GM18505 (cell line): ENCODE results near the gene SEL1L.
"Not testable (repeated sequence)": the region's sequence is repeated elsewhere in the genome, so short reads cannot be mapped to it uniquely, and the experiment has no call there.

Experiments used
- ATAC-seq: cut with Tn5 transposase; IDR thresholded peaks from one replicate; pipeline ENCODE4 v1.9.1; 2021; ENCODE audit not compliant: unreplicated experiment
- POLR2A ChIP-seq: IDR thresholded peaks from 4 replicates; pipeline ENCODE4 v1.6.1; 2011; ENCODE audit warnings: borderline replicate concordance; ENCODE audit not compliant: insufficient read depth, insufficient read length; ENCODE audit errors: extremely low read depth

The SEL1L gene

DNA sequence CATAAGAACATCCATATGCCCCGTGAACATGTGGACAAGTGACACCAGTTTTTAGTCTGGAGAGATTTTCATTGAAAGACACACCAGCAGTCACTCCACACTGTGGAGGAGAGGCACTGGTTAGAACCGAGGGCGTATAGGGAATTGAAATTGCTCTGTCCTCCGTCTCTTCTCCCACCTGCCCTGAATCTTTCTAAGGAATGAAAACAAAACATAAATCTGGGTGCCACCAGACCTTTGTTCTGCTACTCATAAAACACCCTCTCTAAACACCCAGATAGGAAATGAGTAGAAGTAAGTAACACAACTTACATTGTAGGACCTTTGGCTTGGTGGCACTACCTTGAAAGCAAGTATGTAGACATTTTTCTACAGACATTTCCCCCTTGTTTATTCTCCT lies 96.4 kb downstream of the SEL1L start:
- no peak for ATAC-seq
- TF ChIP-seq POLR2A: no peak

DNA sequence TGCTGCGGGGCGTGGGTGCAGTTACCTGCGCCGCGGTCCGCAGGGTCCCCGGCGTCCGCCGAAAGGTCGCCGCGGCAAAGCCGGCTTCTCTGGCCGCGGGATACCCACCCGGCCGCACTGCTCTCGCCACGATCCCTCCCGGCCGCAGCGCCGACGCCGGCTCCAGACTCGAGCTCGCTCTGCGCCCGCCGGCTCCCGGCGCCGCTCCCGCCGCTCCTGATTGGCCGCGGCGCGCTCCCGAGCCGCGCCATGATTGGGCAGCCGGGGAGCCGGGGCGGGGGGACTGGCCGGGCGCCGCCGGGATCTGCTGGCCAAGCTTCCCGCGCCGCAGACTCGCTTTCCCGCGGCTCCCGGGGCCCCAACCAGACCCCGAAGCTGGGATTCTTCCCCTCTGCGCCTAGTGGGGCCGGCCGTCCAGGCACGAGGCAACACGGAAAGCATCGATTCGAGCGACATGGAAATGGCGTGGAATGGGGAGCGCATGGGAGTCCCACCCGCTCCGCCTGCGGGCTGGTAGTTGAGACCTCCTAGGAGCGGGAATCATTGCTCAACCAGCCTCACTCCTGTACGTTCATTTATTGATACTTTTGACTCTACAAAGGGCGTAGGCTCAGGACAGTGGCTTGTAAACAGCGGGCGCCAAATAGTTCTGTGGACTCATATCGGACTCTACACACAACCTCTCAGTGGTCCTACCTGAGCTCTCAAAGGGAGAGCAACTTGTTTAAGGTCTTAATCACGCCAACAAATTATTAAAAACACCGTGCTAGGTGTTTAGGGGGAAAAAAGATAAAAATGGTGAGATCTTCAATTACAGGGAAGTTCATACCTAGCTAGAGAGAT lies 97.1 kb downstream of the SEL1L start:
- TF ChIP-seq POLR2A: no peak
- ATAC-seq: peak; percentile 84

DNA sequence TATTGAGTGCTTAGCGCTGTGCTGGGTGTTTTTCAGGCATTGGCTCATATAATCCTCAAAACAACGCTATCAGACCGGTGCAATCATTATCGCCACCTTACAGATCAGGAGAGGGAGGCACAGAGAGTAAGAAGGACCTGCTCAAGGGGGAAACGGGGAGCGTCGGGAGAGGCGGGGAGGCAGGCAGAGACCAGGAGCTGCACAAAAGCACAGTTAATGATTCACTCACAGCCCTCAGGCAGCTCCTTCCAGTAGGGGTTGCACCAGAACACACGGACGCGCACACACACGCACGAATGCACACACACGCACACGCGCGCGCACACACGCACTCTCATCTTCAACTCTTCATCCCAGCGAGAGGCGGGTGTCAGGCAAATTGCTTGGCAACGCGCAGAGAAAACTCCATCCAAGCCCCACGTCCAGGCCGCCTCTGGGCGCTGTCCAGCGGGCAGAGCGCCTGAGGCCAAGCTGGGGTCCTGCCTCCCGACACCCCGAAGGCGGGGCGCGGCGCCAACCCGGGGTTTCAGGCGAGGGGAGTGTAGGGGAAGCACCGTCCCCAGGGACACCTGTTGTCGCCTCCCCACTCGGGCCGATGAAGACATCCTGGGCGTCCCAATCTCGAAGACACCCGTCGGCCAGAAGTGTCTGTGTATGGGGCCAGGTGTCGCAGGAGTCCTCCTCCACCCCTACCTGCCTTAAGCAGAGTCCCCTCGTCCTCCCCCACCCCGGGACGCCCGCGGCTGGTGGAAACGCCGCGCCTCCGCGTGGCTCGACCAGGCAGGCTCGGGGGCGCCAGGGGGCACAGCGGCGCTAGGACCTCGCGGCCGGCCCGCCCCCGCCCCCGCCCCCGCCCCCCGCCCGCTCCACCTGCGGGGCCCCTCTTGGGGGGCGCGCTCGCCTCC lies 98.0 kb downstream of the SEL1L start:
- no peak for TF ChIP-seq POLR2A
- peak; percentile 36 for ATAC-seq

DNA sequence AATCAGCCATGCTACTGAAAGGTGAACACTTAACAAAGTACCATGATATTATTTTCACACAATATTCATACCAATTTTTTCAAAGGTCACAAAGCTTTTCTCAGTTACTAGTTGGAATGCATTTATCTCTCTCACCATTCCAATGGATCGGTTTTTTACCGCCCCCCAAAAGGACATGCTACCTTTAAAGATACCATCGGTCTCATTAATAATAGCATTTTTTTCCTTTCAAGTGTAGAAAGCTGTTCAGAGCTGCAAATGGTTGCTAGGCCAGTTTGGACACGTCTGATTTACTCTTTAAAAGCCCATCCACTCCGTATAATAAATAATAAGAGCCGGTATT lies 98.6 kb downstream of the SEL1L start:
- ATAC-seq: no peak
- TF ChIP-seq POLR2A: no peak

DNA sequence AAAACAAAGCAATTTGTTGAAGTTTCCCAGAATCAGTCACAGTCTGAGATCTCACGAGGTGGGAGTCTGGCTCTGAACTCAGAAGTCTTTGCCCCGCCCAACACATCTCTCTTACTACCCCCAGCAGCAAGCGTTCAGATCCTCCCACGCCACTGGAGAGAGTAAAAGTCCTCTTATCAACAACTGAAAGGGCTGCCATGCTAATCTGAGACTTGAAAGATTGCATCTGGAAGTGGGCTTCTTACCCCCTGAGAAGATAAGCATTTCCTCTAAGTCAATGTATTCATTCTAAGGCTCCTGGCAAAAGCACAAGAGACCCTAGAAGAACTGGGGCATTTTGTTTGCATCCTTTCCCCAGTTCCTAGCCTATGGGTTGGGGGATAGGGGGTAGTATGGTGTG lies 99.4 kb downstream of the SEL1L start:
- TF ChIP-seq POLR2A: no peak
- ATAC-seq: no peak

DNA sequence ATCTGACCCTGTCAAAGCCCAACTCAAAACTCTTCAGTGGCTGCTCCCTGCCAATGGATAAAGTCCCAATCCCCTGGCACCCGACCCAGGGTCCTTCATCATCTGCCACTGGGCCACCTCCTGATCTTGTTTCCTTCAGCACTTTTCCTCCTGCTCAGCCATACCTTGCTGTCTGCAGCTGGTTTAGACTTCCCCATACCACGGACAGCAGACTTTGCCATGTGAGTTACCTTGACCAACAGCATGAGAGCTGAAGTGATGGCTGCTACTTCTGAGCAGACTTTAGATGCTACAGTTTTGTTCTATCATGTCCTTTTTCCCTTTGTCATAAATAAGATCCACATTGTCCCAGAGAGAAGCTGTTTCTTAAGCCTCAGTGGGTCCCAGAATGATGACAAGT lies 100.3 kb downstream of the SEL1L start:
- no peak for TF ChIP-seq POLR2A
- no peak for ATAC-seq

DNA sequence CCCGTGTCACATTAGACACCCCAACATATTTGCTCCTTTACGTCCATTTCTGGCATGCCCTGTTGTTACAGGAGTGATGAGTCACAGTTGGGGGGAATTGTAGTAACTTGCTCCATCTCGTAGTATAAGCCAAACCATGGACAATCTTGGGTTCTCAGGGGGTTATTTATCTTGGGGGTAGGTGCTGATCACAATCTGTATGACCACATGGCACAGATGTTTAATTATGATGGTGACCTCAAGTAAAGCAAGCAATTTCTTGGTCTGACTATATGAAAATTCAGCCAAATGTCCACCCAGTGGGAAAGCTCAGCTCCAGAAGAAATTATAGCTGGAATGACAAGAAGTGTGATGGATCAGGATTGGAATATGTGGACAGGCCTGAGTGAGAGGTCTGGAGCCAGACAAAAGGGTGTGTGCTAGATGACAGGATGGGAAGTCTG lies 101.4 kb downstream of the SEL1L start:
- ATAC-seq: no peak
- TF ChIP-seq POLR2A: no peak

DNA sequence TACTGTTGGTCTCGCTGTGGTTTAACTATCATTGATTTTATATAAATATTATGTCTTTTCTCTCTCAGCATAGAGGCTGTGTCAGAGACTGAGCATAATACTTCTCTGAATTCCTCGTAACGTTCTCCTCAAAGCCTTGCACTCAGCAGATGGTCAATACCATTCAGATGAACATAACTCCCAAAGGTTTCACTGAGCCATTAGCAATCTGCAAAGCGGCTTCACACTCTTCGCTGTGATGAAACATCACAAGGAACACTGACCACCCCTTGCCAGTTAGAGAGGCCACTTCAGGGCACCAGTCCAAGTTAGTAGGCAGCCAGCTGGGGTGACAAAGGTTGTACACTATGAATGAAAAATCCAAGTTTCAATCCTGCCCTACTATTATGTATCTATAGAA lies 103.4 kb downstream of the SEL1L start:
- TF ChIP-seq POLR2A: no peak
- no peak for ATAC-seq

DNA sequence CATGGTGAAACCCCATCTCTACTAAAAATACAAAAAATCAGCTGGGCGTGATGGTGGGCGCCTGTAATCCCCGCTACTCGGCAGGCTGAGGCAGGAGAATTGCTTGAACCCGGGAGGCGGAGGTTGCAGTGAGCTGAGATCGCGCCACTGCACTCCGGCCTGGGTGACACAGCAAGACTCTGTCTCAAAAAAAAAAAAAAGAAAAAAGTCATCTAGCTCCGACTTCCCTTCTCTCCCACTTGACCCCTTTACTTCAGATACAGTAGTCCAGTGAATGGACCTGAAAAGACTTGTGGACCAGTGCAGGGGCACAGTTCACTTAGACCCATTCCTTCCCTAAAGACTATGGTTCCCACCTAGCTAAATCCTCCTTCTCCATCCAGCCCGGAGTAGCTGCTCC lies 103.9 kb downstream of the SEL1L start:
- ATAC-seq: not testable (repeated sequence)

DNA sequence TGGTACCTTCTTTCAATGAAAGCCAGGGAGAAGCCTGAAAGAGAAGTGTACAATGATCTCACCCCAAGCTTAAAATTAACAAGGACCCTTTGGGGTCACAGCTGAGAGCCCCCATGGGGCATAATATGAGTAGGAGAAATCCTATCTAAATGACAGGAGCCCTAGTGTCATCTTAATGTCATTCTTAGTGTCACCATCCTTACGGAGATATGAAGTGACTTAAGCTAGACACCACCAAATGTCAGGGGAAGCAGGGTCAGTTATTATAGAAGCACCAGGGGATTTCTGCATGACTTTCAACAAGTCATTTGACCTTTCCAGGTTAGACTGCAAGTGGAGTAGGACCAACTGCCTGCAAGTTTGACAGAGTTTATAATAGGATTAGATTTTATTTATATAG lies 104.6 kb downstream of the SEL1L start:
- TF ChIP-seq POLR2A: no peak
- ATAC-seq: no peak

DNA sequence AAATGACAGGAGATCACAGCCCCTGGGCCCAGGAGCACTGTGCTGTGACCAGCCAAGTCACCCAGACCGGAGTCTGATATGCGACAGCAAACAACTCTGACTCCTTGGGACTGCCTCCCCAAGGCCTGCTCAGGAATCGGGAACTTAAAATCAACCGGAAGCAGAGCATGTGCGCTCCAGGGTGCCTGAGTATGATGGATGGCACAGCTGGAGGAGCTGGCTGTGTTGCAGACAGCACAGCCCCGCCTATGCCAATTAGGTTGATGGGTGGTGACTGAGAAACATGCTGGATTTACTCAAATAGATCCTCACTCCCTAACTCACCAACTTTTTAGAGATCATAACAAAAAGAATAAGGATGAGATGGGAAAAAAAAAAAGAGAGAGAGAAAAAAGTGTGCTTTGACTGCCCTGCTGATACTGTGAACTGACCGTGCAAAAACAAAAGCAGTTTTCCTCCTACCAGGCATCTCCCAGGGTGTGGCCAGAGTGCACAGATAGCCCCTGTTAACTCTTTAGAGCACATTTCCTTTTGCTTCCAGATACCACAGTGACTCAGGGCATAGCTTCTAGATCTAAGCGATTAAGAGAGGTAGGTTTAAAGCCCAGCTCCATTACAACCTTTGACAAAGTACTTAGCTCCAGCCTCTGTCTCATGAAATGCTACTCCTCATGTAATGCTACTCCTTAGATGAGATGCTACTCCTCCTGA lies 106.2 kb downstream of the SEL1L start:
- no peak for ATAC-seq
- no peak for TF ChIP-seq POLR2A

DNA sequence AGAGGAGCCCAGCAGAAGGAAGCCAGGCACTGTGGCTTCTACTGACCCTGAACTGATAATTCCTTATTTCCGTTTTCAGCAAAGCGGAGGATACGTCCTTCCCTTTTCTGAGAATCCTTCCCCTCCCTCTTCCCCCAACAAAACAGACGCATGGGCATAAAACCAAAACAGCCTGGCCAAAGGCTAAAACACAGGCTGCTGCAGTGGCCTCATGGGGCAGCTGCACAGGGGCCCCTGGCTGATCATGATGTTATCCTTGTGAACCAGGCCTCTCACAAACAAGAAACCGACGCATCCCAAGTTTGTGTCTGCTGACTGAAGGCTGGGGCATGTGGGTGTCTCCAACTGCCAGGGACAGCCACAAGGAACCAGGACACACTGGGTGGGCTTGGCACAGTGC lies 110.1 kb downstream of the SEL1L start:
- TF ChIP-seq POLR2A: no peak
- ATAC-seq: no peak
